Thoracic aorta endothelial cell (primary cell): Measurements from ENCODE around the gene FUT6. TPM values are rescaled to one million over a fixed set of nuclear protein-coding genes. Genes with fewer than 3 reads are reported as not detected.

Experiments
- total RNA-seq: library from RNA; depleted of rRNA; stranded (reverse); fragments of >200 nt; gene quantifications from 2 replicates; pipeline ENCODE4 v1.2.3, GENCODE V29; 2012

Gene FUT6, protein sequence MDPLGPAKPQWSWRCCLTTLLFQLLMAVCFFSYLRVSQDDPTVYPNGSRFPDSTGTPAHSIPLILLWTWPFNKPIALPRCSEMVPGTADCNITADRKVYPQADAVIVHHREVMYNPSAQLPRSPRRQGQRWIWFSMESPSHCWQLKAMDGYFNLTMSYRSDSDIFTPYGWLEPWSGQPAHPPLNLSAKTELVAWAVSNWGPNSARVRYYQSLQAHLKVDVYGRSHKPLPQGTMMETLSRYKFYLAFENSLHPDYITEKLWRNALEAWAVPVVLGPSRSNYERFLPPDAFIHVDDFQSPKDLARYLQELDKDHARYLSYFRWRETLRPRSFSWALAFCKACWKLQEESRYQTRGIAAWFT
- not detected in 2 replicates for total RNA-seq

GRCh38 chr19:5839065-5840017 lies at the start of gene FUT6:
Gene FUT6 (minus strand): TSS chr19:5839702. CDS start chr19:5832567, 7,135 bp downstream.

GRCh38 chr19:5851302-5851701 lies 11.8 kb upstream of the FUT6 start, which contains the start of gene FUT3:
Gene FUT3 (minus strand): TSS chr19:5851449.

DNA sequence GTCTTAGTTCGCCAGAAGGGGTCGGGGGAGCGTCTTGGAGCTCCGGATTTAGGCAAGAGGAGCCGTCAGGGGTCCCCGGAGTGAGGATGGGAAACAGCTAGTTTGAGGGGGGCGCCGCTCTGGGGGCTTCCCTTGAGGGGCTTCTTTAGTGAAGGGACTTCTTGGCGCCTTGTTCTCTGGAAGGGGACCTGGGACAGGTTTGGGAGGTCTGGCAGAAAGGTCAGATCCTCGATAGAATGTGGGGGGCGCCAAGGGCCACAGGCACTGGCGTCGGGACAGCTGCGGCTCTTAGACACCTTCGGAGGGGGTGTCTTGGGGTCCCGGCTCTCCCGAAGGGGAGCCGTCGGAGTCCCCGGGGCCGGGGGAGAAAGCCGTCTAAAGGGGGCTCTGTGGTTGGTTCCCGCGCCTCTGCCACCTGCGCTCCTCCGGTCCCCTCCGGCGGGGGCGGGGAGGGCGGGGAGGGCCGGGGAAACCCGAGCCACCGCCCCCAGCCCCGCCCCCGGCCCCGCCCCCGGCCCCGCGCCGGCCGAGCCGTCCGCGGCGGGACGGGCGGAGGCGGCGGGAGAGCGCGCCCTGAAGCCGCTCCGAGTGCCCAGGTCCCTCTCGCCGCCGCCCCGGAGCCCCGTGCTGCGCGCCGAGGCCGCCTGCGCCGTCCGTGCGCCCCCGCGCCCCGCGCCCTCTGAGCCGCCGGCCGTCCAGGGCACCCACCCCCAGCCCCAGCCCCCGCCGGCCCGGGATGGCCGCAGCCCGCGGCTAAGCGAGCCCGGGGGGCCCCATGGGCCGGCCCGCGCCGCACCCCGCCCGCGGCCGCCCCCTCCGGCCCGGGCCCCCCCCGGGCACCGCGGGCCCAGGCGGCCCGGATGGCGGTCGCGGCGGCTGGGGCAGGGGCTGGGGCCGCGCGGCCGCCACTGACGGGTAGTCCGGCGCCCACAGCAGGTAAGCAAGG lies 34.7 kb downstream of the FUT6 start, which contains the start of gene NRTN:
Gene NRTN, plus strand, starts transcription at position 552 of the 946 bp plus-strand sequence. CDS start 19,099 bp downstream, outside the sequence.

DNA sequence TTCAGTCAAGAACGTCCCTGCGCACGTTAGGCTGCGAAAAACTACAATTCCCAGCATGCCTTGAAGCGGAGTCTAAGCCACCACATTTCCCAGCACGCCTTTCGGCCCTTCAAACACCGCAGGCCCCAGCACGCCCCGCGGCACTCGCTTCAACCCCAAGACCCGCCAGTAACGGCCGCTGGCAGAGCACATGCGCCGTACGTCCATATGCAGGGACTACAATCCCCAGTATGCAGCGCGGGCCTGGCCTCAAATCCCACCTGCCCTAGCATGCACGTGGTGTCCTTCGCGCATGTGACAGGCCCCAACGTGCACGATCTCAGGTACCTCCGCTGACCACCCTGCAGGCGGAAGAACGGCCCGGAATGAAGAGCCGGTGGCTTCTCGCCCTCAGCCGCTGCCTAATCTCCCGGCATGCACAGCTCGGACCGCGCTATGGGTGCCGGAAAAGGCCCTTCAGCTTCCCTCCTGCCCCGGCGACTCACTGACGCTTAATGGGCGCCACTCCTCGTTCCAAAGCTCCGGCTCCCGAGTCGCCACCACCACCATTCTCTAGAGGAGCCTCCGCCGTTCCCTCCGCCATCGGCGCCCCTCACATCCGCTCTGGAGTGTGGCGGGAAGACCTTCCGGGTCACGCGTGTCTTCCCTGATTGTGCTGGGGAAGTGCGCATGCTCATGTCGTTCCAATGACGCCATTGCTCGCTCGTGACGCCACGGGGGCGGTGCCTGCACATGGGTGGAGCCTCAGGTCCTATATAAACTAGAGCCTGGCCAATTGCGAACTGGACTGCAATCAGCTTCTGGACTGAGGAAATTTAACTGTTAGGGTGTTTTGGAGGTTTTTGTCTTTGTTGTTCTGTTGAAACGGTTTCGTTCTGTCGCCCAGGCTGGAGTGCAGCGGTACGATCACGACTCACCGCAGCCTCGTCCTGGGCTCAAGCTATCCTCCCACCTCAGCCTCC lies 48.7 kb downstream of the FUT6 start, which contains the start of gene DUS3L:
Gene DUS3L, minus strand, starts transcription at position 605 of the 962 bp plus-strand sequence. Its CDS starts 22 bp downstream, at position 583.

DNA sequence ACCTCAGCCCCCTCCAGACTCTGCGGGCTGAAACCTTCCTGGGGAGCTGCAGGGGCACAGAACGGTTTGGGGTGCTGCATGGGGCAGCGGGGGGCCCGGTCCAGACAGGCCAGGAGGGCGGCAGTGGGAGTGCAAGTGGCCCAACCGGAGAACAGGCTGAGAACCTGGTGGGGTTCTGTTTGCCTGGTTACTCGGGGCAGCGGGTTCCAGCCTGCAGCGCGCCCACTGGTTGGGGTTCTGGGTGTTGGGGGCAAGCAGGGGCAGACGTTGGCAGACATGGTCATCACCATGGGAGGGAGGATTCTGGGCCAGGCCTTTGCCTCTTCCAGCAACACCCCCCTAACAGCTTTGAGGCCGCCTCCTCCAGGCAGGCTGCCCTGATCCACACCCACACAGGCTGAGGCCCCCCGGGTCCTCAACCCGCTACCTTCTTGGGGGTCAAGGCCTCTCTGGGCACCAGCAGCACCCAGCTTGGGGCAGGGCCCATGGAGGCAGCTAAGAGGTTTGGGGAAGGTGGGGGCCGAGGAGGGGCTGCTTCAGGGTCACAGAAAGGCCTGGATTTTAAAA lies 54.8 kb downstream of the FUT6 start, which contains the start of gene PRR22:
Gene PRR22, minus strand, starts transcription at position 166 of the 567 bp plus-strand sequence. Its CDS starts 86 bp downstream, at position 80.

Other genes with a start within 250 kb of the FUT6 start
- 46.7 and 58.9 TPM in 2 replicates for gene SAFB2, start 216.9 kb downstream of the FUT6 start, total RNA-seq
- 71.7 and 82.0 TPM in 2 replicates for gene SAFB, start 216.6 kb downstream of the FUT6 start, total RNA-seq
- 18.9 and 19.5 TPM in 2 replicates for gene MICOS13, start 159.2 kb downstream of the FUT6 start, total RNA-seq
- gene HSD11B1L, start 158.7 kb downstream of the FUT6 start, total RNA-seq, result 3.2 and 3.5 TPM in 2 replicates
- gene RPL36, start 149.4 kb downstream of the FUT6 start, total RNA-seq, result 229 and 241 TPM in 2 replicates
- gene LONP1, start 119.6 kb downstream of the FUT6 start, total RNA-seq, result 91.6 and 92.0 TPM in 2 replicates
- gene CATSPERD, start 119.1 kb downstream of the FUT6 start, total RNA-seq, result not detected in 2 replicates
- 0.40 and 0.65 TPM in 2 replicates for gene PRR22, start 55.0 kb downstream of the FUT6 start, total RNA-seq
- 20.0 and 28.7 TPM in 2 replicates for gene DUS3L, start 48.5 kb downstream of the FUT6 start, total RNA-seq
- gene NRTN, start 34.6 kb downstream of the FUT6 start, total RNA-seq, result not detected in 2 replicates
- gene FUT3, start 11.7 kb upstream of the FUT6 start, total RNA-seq, result not detected in 2 replicates
- not detected in 2 replicates for gene FUT5, start 30.8 kb upstream of the FUT6 start, total RNA-seq
- 187 and 188 TPM in 2 replicates for gene NDUFA11, start 64.1 kb upstream of the FUT6 start, total RNA-seq
- gene VMAC, start 65.2 kb upstream of the FUT6 start, total RNA-seq, result 3.5 and 3.7 TPM in 2 replicates
- 1.4 and 1.6 TPM in 2 replicates for gene CAPS, start 74.6 kb upstream of the FUT6 start, total RNA-seq
- gene RANBP3, start 138.4 kb upstream of the FUT6 start, total RNA-seq, result 57.6 and 70.7 TPM in 2 replicates